HG03460 (cell line): ENCODE data around the gene PKNOX2.

Source experiments
- ATAC-seq: cut with Tn5 transposase; IDR thresholded peaks from one replicate; pipeline ENCODE4 v1.9.1; 2021; ENCODE audit not compliant: unreplicated experiment

PKNOX2 gene

DNA sequence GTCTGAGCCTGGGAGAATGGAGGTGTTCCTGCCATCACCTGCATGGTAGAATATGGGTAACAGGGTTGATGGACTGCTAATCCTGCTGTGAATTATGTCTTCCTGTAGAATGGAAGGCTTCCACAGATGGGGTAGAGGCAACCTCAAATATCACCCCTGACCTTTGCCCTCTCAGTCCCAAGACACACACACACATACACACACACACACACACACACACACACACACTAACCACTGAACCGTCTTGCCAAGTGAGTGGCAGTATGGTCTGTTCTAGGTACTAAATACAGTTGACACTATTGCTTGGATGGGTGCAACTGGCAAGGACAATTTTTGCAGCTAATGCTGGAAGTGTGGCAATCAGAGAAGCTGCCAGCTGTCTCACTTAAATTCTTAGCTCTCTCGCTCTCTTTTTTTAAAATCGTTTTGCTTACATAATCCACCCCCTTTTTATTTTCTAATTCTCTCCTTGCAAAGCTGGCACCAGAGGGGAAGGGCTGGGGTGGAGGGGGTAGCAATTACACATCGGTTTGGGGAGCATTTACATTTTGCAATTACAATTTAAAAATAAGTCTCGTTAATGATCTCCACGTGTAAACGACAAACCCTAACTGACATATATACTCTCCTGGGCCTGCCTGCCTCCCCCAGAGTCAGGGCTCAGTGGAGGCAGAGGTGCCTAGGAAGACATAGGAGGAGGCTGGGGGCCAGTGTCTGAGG is 169.0 kb downstream of the PKNOX2 start:
- no peak for ATAC-seq

- ATAC-seq, result no peak
Observed at GRCh38 chr11:125335106-125335505, 170.6 kb downstream of the PKNOX2 start.

DNA sequence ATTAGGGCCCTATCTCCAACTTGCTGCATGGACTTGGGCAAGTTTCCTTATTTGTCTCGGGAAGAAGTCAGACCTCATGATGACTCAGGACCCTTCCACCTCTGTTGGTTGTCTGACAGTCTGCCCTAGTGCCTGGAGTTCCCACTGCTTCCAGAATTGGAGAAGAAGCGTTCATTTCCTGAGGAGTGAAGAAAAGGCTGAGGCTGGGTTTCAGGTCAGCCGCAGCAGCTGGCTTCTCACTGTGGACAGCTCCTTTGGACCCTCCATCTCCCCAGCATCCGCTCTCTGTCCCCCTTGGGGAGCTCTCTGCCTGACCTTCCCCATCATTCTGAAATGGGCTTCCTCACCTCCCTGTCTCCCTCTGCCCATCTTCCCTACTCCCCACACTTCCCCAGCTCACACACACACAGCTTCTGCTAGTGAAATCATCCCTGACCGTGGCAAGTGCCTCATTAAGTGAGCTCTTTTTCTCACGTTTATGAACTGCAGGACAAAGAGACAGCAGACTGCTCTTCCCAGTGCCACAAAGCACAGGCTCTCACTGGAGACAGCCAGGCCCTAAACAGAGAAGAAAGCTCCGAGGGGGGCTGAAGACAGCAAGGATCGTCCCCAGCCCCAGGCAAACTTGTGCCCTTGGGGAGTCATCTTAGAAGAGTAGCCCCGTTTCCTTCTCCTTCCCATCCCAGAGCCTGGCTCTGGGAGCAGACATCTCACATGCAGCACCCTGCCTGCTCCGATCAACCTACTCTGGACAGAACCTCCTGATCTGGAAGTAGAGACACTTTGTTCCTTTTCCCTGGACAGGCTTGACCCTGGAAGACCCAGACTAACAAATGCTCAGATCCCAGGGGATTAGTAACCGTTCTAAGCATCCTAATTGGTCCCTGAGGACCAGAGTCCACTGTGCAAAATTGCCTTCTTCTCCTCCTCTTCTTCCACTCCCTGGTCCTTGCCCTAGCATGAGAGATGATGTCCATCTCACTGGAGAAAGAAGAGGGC is 173.6 kb downstream of the PKNOX2 start:
- no peak for ATAC-seq

- ATAC-seq, result no peak
Observed at GRCh38 chr11:125338886-125339811, 174.6 kb downstream of the PKNOX2 start.

DNA sequence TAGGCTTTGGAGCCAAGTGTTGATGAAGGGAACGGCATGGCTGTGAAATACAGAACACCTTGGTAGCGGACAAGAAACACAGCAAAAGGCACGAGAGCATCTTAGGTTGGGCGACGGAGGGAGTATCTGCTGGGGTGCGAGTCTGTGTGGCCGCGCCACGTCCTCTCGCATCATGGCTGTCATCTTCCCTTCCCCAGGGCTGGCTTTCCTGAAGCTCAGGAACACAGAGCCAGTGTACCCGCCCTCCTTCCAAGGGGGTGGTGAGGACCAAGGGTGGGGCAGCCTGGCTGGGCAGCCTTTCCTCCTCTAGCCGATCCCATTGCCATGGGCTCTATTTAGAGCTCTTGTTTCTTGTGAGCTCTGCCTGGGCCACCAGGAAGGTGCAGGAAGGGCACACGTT is 177.1 kb downstream of the PKNOX2 start:
- no peak for ATAC-seq

DNA sequence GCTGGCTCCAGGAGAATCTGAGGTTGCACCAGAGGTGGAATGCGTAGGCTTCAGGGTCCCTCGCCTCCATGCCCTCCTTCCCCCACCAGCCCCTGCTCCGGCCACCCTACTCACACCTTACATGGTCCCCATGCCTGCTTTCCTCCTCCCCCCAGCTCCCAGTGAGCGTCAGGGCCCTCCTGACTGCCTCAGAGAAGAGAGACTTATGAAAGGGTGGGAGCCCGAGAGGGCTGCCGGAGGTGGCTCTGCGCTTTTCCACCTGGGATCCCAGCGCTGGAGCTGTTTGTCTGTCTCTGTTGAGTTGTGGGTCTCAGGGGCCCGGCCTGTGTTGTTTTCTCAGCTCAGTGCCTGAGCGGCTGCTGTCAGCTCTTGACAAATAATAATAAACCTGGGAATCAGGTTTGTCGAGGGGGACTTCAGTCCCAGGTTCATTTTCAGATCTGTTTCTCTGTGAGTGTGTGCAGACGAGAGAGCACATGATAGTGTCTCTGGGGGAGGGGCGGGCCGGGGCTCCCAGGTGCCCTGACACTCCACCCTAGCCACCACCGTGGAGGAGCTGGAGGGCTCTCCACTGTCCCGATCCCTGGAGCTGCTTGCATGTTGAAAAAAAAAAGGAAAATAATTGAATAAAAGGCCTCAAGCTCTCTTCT is 177.9 kb downstream of the PKNOX2 start:
- no peak for ATAC-seq

- no peak for ATAC-seq
Observed at GRCh38 chr11:125343086-125343717, 178.7 kb downstream of the PKNOX2 start.

- ATAC-seq, result no peak
Observed at GRCh38 chr11:125343718-125344131, 179.2 kb downstream of the PKNOX2 start.

DNA sequence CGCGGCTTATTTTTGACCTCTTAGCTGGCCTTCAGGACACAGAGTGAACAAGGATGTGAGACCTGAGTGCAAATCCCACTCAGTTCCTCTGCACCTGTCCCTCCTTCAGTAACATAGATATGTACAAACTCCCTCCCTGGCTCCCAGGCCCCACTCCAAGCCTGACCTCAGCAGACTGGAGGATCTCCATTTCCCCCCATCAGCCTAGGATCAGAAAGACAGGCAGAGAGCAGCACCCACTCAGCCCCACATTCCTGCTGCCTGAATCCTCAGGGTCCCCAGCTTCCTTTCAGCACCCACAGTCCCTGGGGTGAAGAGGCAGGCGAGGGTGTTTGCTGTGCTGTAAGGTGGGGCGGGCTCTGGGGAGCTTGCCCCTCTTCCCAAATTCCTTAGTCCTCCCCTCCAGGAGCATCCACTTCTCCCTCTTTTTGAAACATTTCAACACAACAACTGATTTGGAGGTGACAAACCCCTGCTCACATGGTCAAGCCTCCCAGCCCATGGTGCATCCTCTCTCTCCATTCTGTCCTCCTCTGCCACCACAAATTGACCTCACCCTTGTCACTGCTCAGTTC is 180.4 kb downstream of the PKNOX2 start:
- ATAC-seq, result no peak

DNA sequence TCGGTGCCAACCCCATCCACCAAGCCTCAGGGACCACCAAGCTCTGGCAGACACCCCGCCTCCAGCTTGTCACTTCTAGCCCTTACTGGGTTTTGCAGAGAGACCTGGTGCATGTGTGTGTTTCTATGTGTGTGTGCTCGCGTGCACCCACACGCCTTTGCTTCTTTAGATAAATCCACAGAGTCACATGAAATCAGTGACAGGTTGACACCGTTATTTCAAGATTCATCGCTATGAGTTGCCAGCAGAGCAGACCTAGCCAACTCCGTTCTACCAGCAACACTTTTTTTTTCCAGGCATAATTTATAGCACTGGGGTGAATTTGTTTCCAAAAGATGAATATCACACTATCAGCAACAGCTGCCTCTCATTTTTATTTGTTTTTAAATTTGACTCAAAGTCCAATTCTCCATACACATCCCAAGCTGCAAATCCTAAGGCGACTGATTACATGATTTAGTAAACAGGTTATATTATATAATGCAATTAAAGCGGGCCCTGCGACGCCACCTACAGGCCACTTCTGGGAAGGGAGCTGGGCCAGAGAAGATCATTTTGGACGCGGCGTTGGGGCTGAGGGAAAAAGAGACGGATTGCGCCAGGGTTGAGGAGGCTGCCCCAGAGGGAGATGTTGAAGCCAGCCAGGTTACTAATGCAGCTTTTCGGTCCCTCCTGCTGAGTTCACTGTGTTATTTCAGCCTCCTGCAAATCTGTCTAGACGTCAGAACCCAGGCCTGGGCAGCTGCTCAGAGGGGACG is 181.0 kb downstream of the PKNOX2 start:
- ATAC-seq, result no peak

DNA sequence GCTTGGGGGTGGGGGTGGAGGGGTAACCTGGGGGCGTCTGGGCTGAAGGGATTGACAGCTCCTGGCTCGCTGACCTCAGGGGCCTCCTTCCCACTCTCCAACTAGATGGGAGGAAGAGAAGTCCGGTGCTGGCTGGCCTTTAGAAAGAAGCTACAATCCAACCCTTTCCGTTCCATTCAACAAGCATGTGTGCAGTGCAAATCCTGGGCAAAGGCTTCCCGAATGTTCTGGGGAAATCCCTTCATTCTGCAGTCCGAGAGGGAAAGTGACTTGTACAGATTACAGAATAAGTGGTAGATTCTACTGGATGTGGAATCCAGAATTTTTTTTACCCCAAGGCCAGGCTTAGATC is 181.6 kb downstream of the PKNOX2 start:
- ATAC-seq, result no peak

- no peak for ATAC-seq
Observed at GRCh38 chr11:125346565-125347260, 182.2 kb downstream of the PKNOX2 start.

DNA sequence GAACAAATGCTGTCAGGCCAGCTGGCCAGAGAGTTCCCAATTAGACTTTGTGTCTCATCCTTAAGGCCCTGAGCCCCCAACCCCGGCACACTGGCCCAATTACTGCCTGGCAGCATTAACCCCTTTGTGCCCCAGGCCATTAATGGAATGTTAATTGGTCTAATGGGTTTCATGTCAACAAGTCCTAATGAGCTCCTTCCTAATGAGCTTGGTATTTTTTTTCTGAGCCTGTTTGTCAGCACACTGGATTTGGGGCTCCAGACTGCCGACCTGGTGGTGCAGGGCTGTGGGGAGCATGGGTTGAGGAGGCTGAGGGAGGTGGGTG is 182.7 kb downstream of the PKNOX2 start:
- no peak for ATAC-seq

DNA sequence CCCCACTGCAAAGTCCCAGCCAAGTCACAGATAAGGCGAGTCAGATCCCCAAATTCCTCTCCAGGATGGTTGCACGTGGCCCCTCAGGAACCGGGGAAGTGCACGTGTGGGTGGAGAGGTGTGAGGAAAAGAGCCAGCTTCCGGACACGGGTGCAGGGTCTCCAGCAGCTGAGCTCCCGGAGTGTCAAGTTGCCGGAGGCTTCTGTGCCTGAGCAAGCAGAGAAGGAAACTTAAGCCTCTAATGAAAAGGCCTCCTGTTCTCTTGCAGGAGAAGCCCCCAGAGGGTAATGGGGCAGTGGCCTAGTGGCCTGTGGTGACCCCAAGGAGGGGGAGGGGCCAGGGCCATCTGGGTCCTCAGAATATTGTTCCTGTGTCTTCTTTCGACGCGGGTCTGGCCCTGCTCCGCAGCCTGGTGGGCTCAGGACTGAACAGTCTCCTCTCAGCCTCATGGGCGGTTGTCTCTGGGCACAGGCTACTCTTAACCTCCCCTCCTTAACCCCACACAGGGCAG is 183.6 kb downstream of the PKNOX2 start:
- ATAC-seq, result no peak

DNA sequence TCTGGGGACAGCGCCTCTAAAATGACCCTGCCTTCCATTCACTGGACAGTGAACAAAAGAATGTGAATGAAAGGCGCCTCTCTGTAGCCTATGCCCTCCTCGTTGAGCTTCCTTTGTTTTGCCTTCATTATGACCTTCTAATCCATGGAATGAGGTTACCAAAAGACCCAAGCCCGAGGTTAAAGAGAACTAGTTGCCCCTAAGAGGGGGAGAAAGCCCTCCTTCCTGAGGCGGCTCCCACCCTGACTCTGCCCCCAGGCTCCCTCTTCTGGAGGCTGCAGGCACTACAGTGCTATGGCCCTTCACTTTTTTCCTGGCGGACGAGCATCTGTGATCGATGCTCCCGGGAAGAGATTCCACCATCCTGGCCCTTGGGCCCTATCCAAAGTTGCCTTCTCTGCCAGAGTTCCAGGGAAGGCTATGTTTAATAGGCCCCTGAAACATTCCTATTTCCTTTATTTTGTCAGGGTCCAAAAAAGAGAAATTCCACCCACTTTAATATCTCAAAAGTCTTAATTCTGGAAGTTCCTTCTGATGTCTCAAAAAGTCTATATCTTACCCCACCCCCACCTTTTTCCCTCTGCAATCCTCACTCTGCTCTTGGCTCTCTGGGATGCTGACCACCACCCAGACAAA is 184.2 kb downstream of the PKNOX2 start:
- ATAC-seq, result no peak

GRCh38 chr11:125350206-125351032 is 185.9 kb downstream of the PKNOX2 start:
- no peak for ATAC-seq
